Measurements from ENCODE around the gene SCAMP2. TPM values are rescaled to one million over a fixed set of nuclear protein-coding genes. Genes with fewer than 3 reads are reported as not detected.
A peak's percentile ranks its signal among the peaks of the same experiment; 100 is the strongest.

SCAMP2 gene
- total and polyA plus RNA-seq, 10 of the 15 experiments (the other 5 are each of a cell fraction or from before 2014, with no cell fraction given), result 10.9 to 158 (median 99.6) TPM

DNA sequence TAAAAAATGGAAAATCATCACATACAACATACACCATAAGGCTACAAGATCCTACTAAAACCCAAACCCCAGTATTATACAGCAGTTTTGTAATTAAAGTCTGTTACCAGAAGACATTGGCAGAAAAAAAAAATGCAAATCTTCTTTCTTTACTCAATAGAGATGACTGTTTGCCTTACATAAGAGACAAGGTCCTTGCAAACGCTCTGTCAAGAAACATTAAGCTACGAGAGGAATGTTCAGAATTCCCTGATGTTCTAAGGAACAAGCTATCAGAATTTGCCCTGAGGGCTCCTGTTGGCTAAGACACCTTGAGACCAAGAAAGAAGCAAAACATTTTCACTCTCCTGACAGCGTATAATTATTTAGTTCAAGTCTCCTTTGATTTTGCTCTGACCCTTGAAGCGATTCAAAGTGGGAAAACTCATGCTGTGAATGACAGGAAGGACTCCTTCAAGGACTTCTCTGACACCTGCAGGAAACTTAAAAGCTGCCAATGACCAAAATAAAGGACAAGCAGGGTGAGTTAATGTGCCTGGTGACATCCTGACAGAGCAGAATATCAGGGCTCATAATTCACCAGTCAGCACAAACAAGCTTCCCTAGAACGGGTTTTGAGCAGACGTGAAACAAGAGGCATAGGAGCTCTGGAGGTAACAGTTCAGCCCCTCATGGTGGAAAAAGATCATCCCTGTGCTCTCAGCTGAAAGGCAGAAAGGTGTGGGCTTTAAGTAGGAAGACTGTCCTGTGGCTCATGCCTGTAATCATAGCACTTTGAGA is 2.5 kb downstream of the SCAMP2 start (continued):
- TF ChIP-seq, protein P1, sequence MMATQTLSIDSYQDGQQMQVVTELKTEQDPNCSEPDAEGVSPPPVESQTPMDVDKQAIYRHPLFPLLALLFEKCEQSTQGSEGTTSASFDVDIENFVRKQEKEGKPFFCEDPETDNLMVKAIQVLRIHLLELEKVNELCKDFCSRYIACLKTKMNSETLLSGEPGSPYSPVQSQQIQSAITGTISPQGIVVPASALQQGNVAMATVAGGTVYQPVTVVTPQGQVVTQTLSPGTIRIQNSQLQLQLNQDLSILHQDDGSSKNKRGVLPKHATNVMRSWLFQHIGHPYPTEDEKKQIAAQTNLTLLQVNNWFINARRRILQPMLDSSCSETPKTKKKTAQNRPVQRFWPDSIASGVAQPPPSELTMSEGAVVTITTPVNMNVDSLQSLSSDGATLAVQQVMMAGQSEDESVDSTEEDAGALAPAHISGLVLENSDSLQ (IDR thresholded peaks at IDR 0.05), result peak; percentile 12; the same call in 1 of the 2 replicates
- TF ChIP-seq NFIC (IDR thresholded peaks at IDR 0.05; ENCODE audit: low read depth, low read length) (peak; percentile 41), POLR2AphosphoS2 (IDR thresholded peaks at IDR 0.05; ENCODE audit: low read depth, low read length) (no peak)

DNA sequence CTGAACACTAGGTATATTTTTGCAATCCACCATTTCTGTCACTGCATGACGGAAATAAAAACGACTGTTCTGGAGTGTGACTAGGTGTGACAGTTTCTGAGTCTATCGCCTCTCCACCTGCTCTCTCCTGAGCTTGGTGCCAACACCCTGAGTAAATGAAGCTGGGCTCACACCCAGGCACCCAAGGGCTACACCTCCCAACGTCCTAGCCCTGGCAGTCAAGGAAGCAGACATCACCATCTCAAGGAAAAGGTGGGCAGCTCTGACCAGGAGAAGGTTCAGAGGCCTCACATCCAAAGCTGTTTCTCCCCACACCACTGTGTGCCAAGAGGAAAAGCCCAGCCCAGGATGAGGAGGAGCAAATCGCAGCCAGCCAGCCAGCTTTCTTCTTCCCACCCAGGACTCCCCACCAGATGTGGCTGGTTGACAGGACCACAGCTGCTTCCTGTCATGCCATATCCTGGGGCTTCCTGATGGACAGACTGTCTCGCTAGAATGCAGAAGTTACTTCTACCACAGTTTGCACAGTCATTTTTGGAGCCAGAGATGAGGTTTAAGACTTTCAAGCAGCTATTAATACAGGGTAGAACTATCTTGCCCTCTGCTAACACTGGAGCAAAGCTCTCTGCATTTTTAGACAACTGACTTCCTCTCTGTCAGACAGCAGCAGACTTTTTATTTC is 3.3 kb downstream of the SCAMP2 start:
- ChIA-PET POLR2A (interaction anchor here (0.6 to 5.2 kb wide), 28 partner anchors 11 to 658 kb away, joined by 3 to 80 read pairs (median 4); partner anchors contain the start of genes FAM219B, MPI and ULK3), CTCF (interaction anchor here (0.6 to 11.2 kb wide), 23 partner anchors 9 to 101 kb away, joined by 3 to 129 read pairs (median 4); partner anchors contain the start of genes CSK, FAM219B and ULK3)
- in situ Hi-C loops (cut with MboI), result no loop called here
- TF ChIP-seq FOXM1 (IDR thresholded peaks at IDR 0.05; ENCODE audit: low read depth, low read length) (peak; percentile 98), YY1 (IDR thresholded peaks at IDR 0.05; ENCODE audit: low read depth, low read length) (0 out of 2 replicates have a peak, but pooled peaks have one; percentile 16), EED (IDR thresholded peaks at IDR 0.05; ENCODE audit: low read depth) (peak; percentile 100), TCF7 (IDR thresholded peaks at IDR 0.05; ENCODE audit: borderline replicate concordance) (peak; percentile 87), STAT3 (IDR thresholded peaks at IDR 0.05; ENCODE audit: low read depth, low read length) (peak; percentile 66; the same call in 1 of the 2 replicates), ZNF274 (IDR thresholded peaks at IDR 0.05; ENCODE audit: insufficient read depth, insufficient read length) (no peak), LARP7 (IDR thresholded peaks at IDR 0.05) (peak; percentile 73; the same call in 1 of the 2 replicates), RBBP5 (conservative IDR thresholded peaks at IDR 0.05) (no peak), BMI1 (IDR thresholded peaks at IDR 0.05; ENCODE audit: borderline replicate concordance) (peak; percentile 65; the same call in 1 of the 2 replicates), EGR1 (IDR thresholded peaks at IDR 0.05; ENCODE audit: borderline replicate concordance in 1 of 2, low read depth in 2 of 2, low read length in 2 of 2) (no peak)
- TF ChIP-seq, protein P2, sequence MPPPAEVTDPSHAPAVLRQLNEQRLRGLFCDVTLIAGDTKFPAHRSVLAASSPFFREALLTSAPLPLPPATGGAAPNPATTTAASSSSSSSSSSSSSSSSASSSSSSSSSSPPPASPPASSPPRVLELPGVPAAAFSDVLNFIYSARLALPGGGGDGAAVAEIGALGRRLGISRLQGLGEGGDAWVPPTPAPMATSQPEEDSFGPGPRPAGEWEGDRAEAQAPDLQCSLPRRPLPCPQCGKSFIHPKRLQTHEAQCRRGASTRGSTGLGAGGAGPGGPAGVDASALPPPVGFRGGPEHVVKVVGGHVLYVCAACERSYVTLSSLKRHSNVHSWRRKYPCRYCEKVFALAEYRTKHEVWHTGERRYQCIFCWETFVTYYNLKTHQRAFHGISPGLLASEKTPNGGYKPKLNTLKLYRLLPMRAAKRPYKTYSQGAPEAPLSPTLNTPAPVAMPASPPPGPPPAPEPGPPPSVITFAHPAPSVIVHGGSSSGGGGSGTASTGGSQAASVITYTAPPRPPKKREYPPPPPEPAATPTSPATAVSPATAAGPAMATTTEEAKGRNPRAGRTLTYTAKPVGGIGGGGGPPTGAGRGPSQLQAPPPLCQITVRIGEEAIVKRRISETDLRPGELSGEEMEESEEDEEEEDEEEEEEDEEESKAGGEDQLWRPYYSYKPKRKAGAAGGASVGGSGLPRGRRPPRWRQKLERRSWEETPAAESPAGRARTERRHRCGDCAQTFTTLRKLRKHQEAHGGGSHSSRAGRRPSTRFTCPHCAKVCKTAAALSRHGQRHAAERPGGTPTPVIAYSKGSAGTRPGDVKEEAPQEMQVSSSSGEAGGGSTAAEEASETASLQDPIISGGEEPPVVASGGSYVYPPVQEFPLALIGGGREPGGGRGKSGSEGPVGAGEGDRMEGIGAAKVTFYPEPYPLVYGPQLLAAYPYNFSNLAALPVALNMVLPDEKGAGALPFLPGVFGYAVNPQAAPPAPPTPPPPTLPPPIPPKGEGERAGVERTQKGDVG (CRISPR knock-in tag; IDR thresholded peaks at IDR 0.05), result no peak
- TF ChIP-seq, protein P3, sequence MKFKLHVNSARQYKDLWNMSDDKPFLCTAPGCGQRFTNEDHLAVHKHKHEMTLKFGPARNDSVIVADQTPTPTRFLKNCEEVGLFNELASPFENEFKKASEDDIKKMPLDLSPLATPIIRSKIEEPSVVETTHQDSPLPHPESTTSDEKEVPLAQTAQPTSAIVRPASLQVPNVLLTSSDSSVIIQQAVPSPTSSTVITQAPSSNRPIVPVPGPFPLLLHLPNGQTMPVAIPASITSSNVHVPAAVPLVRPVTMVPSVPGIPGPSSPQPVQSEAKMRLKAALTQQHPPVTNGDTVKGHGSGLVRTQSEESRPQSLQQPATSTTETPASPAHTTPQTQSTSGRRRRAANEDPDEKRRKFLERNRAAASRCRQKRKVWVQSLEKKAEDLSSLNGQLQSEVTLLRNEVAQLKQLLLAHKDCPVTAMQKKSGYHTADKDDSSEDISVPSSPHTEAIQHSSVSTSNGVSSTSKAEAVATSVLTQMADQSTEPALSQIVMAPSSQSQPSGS (IDR thresholded peaks at IDR 0.05; ENCODE audit: low read length), result peak; percentile 94

More for the DNA sequence above, 3.3 kb downstream of the SCAMP2 start:
- intact Hi-C loops (cut with micrococcal nuclease; ENCODE audit: unreplicated experiment), result loop anchor here (2.0 kb wide), 2 partner anchors 13 to 27 kb away; partner anchors contain the start of gene ULK3
- Histone ChIP-seq H3K36me3 (ENCODE audit: control insufficient read depth in 2 of 2, insufficient read depth in 2 of 2, low read length in 1 of 2) (peaks cover 2 to 16% of the 10 kb centered on the region in 2 experiments; a peak in 2 of 4 replicates), H3K4me2 (ENCODE audit: control insufficient read depth, insufficient read depth) (peak overlapping the region; percentile 79), H3K79me2 (ENCODE audit: control insufficient read depth, insufficient read depth, low read length) (peaks cover 72% of the 10 kb centered on the region), H3K27me3 (replicated peaks in 1 of 2; ENCODE audit: control insufficient read depth in 2 of 2, insufficient read depth in 2 of 2, low read length in 1 of 2) (no peaks in the 10 kb centered on the region), H3K27ac (ENCODE audit: control insufficient read depth, insufficient read depth) (peak overlapping the region; percentile 94), H3K9me3 (replicated peaks; ENCODE audit: control insufficient read depth, insufficient read depth, low read length) (peaks cover 12% of the 10 kb centered on the region), H3K4me3 (peak overlapping the region; percentile 93), H2AFZ (ENCODE audit: control insufficient read depth, low read depth, low read length) (no peak overlapping the region), H4K20me1 (ENCODE audit: control insufficient read depth, insufficient read depth) (no peaks in the 10 kb centered on the region), H3K4me1 (ENCODE audit: control insufficient read depth, insufficient read depth, low read length) (peaks cover 40% of the 10 kb centered on the region), H3K9ac (ENCODE audit: control insufficient read depth, insufficient read depth, low read length) (peak overlapping the region; percentile 70)
- BruUV-seq (replicated peaks), result no TSS peak
- 0% methylated on average over 6 of the region's 6 CpGs for WGBS (ENCODE audit: insufficient coverage, insufficient replicate concordance, low lambda C conversion rate, missing lambda C conversion rate)
- ChIA-PET RAD21 (ENCODE audit: unreplicated experiment) (interaction anchor here (0.9 to 4.8 kb wide), 21 partner anchors 10 to 158 kb away, joined by 3 to 57 read pairs (median 10); partner anchors contain the start of genes CSK, FAM219B, SCAMP5 and ULK3), SMC1A (ENCODE audit: uncharacterized antibody, unreplicated experiment) (interaction anchor here (0.7 to 6.5 kb wide), 29 partner anchors 12 to 485 kb away, joined by 3 to 120 read pairs (median 5); partner anchors contain the start of genes FAM219B, MPI and ULK3)
- FAIRE-seq, result peak; percentile 85
- peak; percentile 97 for DNase-seq (ENCODE audit: low read depth, low spot score)
- peak; percentile 76 for ATAC-seq
